Skeletal muscle satellite cell (primary cell): ENCODE measurements around the gene SART3.

ENCODE experiments used
- H3K27me3 ChIP-seq: 2 replicates; pipeline ENCODE4 v1.7.0; 2013; ENCODE audit warnings: low read length; ENCODE audit not compliant: control insufficient read depth, insufficient read depth
- H3K36me3 ChIP-seq: 2 replicates; pipeline ENCODE4 v1.7.0; 2013; ENCODE audit warnings: mild to moderate bottlenecking, control low read depth, low read length; ENCODE audit not compliant: insufficient read depth
- H3K4me1 ChIP-seq: 2 replicates; pipeline ENCODE4 v1.7.0; 2013; ENCODE audit warnings: low read length; ENCODE audit not compliant: control insufficient read depth, insufficient read depth
- H3K4me2 ChIP-seq: 2 replicates; pipeline ENCODE4 v1.7.0; 2013; ENCODE audit warnings: mild to moderate bottlenecking, low read length
- H3K4me3 ChIP-seq: 2 replicates; pipeline ENCODE4 v1.7.0; 2013; ENCODE audit warnings: low read length
- H3K9ac ChIP-seq: 2 replicates; pipeline ENCODE4 v1.7.0; 2013; ENCODE audit warnings: mild to moderate bottlenecking, low read depth, low read length, moderate library complexity
- H3K9me3 ChIP-seq: replicated peaks from 2 replicates; pipeline ENCODE4 v1.7.0; 2013; ENCODE audit warnings: mild to moderate bottlenecking, control low read depth, low read length

The SART3 gene

DNA sequence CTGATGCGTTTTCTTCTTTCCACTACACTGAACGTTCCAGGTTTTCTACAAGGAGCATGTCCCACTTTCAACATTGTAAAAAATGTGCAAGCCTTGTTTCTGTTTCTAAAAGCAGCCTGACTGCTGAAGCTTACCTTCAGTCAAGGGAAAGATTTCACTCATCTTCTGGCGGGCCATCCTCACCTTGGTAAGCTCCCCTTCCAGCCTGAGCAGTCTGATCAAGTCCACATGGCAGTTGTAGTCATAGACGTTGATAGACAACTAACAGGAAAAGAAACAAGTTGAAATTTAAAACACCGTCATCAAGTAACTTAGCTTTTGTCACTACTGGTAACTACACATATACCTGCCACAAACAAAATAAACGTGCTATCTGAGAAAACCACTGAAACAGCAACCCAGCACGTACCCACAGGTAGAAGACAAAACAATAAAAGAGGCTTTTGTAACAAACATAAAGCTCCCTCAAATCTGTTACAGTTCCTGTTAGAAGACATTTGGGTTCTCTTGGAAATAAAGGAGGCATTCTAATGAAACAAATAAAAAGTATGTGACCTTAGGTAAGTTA lies 11.9 kb downstream of the SART3 start:
- Histone ChIP-seq H3K4me2 (no peak overlapping the region), H3K4me3 (no peak overlapping the region), H3K9me3 (no peaks in the 10 kb centered on the region), H3K4me1 (peaks cover 8% of the 10 kb centered on the region), H3K36me3 (peaks cover 43% of the 10 kb centered on the region), H3K9ac (no peak overlapping the region), H3K27me3 (no peaks in the 10 kb centered on the region)

DNA sequence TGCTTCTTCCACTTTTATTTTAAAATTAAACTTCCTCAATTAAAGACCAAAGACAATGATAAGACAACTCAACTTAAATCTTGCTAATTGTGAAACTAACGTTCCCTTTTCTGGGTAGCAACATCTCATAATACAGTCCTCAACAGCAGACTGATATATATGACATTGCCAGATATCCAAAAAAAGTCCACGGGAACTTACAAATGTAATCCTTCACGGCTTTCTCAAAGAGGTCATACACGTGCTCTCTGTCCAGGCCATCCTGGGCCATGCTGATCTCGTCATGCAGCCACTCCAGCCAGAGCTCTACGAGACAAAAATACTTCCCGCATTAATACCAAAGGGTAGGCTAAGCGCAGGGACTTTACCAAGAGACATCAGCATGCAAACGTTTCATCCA lies 13.3 kb downstream of the SART3 start:
- peaks cover 56% of the 10 kb centered on the region for H3K36me3 ChIP-seq
- H3K4me1 ChIP-seq: peaks cover 8% of the 10 kb centered on the region
- H3K4me2 ChIP-seq: no peak overlapping the region
- no peak overlapping the region for H3K9ac ChIP-seq
- H3K4me3 ChIP-seq: no peak overlapping the region
- H3K27me3 ChIP-seq: no peaks in the 10 kb centered on the region
- no peaks in the 10 kb centered on the region for H3K9me3 ChIP-seq

DNA sequence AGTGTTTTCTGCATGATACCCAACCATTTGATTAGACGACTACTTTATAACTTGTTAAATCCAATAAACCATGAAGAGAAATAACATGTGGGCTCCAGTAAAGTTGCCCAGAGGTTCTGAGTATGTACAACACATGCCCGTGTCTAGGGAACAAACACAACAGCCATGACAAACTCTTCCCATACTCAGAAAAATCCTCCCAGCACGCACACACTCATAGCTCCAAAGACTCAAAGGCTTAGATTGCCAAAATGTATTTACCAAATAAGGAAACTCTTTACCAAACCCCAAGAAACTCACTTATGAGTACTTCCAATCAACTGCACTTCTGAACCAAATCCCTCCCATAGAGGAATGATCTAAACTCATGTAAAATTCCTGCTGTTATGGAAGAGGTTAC lies 17.3 kb downstream of the SART3 start:
- H3K27me3 ChIP-seq: no peaks in the 10 kb centered on the region
- H3K9ac ChIP-seq: no peak overlapping the region
- H3K4me3 ChIP-seq: no peak overlapping the region
- no peak overlapping the region for H3K4me2 ChIP-seq
- H3K36me3 ChIP-seq: peaks cover 61% of the 10 kb centered on the region
- H3K4me1 ChIP-seq: no peaks in the 10 kb centered on the region
- H3K9me3 ChIP-seq: no peaks in the 10 kb centered on the region

DNA sequence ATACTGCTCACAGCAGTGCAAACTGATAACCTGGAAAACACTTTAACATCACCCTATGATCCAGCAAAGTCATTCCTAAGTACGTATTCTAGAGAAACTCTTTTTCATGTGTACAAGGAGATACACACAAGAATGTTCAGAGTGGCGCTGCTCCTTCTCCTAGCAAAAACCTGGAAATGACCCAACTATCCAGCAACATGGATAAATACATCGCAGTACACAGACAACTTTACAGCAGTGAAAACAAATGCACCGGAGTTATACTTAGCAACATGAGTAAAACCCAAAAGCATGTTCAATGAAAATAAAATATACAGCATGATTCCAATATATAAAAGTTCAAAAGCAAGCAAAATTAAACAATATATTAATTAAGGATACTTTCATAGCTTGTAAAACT lies 18.7 kb downstream of the SART3 start:
- Histone ChIP-seq H3K36me3 (peaks cover 61% of the 10 kb centered on the region), H3K27me3 (no peaks in the 10 kb centered on the region), H3K4me1 (no peaks in the 10 kb centered on the region), H3K9me3 (no peaks in the 10 kb centered on the region), H3K9ac (no peak overlapping the region), H3K4me3 (no peak overlapping the region), H3K4me2 (no peak overlapping the region)

DNA sequence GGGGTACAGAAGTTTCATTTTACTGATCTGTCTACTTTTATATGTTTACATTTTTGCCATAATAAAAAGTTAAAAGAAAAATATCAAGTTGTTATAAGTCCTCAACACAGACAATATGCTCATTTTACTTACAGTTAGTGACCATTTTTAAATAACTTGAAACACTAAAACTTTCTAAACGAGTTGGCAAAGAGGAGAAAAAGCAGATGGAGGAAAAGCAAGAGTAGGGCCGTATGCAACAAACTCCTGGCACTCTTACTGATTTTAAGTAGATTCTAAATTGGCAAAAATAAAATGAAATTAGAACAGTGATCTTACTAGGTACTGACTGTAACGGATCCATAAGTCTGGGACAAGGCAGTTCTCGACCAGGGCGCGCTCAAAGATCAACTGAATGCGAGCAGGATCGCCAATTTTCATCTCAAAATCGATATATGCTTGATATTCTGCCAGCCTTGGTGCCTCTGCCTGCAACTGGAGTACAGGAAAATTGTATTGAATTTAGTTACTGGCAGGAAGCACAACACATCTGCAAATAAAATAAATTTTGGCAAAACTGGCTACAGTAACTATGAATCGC lies 22.3 kb downstream of the SART3 start:
- H3K9ac ChIP-seq: no peak overlapping the region
- H3K36me3 ChIP-seq: peaks cover 64% of the 10 kb centered on the region

DNA sequence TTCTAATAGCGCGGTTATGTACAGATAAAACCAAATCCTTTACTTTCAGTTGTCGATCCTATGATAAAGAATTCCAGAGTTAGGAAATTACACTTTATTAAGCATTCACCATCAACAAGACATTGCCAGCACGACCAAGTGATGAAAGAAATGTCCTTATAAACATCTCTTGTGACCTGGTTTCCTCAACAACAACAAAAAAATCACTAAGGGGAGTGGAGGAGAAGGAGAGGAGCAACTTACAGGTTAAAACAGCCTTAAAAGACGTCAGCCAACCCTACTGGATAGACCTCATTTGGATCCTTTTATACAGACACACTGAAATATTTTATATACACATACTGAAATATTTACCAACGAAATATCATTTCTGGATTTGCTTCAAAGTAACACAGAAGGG lies 22.8 kb downstream of the SART3 start:
- Histone ChIP-seq H3K9me3 (no peaks in the 10 kb centered on the region), H3K9ac (no peak overlapping the region), H3K4me1 (no peaks in the 10 kb centered on the region), H3K4me3 (no peak overlapping the region), H3K27me3 (no peaks in the 10 kb centered on the region), H3K4me2 (no peak overlapping the region), H3K36me3 (peaks cover 61% of the 10 kb centered on the region)

More for the DNA sequence above, 22.3 kb downstream of the SART3 start:
- H3K4me3 ChIP-seq: no peak overlapping the region
- H3K4me2 ChIP-seq: no peak overlapping the region
- H3K9me3 ChIP-seq: no peaks in the 10 kb centered on the region
- no peaks in the 10 kb centered on the region for H3K4me1 ChIP-seq
- H3K27me3 ChIP-seq: no peaks in the 10 kb centered on the region

DNA sequence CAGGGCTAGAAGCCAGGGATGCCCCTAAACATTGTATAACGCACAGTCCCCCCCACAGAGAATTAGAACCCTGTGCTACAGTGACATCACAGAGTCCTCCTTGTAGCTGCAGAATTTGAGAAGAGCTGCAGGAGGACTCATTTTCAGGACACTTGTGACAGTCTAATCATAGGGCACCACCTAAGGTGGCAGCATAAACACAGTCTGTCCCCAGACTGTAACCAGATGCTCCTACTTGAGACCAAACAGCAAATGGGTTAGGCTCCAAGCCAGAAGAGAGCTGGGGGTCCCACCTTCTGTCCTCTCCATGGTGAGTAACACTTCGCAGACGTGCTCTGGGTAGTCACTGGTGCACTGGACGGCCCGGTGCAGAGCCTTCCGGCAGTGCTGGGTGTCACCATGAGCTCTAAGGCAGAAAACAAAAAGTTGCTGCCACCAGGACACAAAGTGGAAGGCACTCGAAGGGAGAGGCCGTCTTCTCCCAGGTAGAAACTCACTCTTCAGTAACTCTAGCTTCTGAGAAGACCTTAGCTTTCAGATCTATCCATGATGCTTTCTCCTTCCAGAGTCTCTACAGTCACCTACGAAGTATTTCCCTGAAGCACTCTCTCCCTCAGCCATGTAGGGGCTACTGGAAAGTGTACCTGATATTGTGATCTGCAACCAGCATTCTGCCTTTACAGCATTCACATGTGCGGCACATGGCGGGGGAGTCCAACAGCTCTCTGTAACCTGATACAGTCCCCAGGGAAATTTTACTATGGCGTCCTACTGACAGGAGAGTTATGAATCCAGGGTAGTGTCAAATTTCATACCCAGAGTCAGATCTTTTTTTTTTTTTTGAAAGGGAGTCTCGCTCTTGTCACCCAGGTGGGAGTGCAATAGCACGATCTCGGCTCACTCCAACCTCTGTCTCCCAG lies 28.8 kb downstream of the SART3 start:
- H3K4me2 ChIP-seq: no peak overlapping the region
- no peaks in the 10 kb centered on the region for H3K9me3 ChIP-seq
- H3K9ac ChIP-seq: no peak overlapping the region
- H3K27me3 ChIP-seq: no peaks in the 10 kb centered on the region
- no peaks in the 10 kb centered on the region for H3K4me1 ChIP-seq
- peaks cover 81% of the 10 kb centered on the region for H3K36me3 ChIP-seq
- H3K4me3 ChIP-seq: no peak overlapping the region

DNA sequence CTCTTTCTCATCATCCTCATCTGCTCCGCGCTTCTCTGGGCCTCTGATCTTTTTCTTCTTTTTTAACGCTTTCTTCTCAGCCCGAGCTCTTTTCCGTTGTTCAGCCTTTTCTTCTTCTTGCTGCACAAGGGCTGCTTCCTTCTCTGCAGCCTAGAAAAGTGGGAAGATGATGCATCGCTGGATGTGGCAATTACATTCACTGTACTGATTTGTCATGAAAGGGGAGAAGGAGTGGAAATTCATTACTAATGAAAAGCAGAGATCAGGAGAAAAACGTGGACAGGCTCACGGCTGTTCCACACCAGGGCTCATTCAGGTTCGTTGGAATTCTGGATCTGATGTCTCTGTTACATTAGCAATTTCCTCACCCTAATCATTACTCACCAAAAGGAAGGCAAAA lies 30.8 kb downstream of the SART3 start:
- Histone ChIP-seq H3K4me3 (no peak overlapping the region), H3K9ac (no peak overlapping the region), H3K36me3 (peaks cover 81% of the 10 kb centered on the region)

DNA sequence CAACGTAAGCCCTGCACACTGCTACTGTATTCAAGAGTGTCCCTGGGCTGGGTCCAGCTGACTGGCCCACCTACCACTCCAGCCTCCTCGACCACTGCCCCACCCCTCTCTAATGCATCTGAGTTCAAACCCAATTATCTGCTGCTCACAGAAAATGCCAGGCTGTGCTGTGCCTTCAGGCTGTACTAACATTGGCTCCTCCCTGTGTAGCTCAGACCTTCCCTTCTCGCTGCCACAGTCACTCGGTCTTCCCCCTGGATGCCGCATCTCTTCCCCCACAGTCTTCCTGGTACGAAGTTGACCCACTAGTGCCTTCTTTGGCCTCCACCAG lies 33.8 kb downstream of the SART3 start:
- Histone ChIP-seq H3K4me3 (no peak overlapping the region), H3K27me3 (no peaks in the 10 kb centered on the region), H3K4me1 (peaks cover 10% of the 10 kb centered on the region), H3K4me2 (no peak overlapping the region), H3K9me3 (no peaks in the 10 kb centered on the region), H3K36me3 (peaks cover 87% of the 10 kb centered on the region), H3K9ac (no peak overlapping the region)

More for the DNA sequence above, 30.8 kb downstream of the SART3 start:
- Histone ChIP-seq H3K4me2 (no peak overlapping the region), H3K4me1 (peaks cover 9% of the 10 kb centered on the region), H3K9me3 (no peaks in the 10 kb centered on the region), H3K27me3 (no peaks in the 10 kb centered on the region)

DNA sequence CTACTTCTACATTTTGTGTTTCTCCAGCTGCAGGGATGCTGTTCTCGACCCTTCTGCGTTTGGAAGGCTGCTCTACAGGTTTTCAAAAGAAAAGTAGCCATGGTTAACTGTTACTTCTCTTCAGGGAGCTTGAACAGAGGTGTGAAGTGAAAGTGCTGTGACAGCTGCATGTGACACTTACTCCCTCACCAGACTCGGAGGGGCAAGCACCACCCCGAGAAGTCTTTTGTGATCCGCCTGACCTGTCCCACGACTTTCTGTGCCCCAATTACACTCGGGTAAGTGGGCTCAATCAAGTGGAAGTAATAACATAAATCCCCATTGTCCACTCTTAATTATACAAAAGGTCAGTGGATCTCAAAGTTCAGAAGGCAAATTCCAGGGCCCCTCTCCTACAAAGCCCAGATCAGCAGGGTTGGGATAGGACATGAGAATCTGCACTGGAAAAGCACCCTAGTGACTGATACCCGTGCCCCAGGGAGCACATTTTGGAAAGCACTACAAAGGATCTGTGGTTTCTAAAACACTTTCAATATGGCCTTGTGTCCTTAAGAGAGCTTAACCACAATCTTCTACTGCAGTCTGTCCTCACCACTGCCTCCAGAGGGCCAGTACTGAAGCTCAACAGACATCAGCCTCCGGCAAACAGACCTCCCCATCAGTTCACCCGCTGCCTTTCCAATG lies 34.3 kb downstream of the SART3 start:
- H3K36me3 ChIP-seq: peaks cover 87% of the 10 kb centered on the region
- H3K4me1 ChIP-seq: peaks cover 10% of the 10 kb centered on the region
- no peak overlapping the region for H3K4me2 ChIP-seq

DNA sequence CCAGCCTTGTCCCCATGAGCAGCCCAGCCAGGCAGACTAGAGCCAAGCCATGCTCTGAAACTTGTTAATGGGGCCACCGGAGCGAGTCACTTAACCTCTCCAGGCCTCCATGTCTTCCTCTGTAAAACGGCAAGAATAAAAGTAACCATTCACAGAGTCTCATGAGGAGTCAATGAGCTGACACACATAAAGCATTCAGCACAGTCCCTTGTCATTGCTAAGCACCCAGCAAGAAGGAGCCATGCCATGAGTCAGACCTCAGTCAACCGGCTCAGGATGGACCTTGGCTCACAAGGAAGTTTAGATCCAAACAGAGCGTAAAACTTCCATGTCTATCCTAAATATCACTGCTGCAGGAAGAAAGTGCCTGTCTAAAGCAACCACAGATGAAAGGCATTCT lies 35.3 kb downstream of the SART3 start:
- no peak overlapping the region for H3K9ac ChIP-seq
- no peaks in the 10 kb centered on the region for H3K9me3 ChIP-seq
- H3K4me1 ChIP-seq: peaks cover 10% of the 10 kb centered on the region
- H3K36me3 ChIP-seq: peaks cover 89% of the 10 kb centered on the region
- no peak overlapping the region for H3K4me2 ChIP-seq
- no peaks in the 10 kb centered on the region for H3K27me3 ChIP-seq
- no peak overlapping the region for H3K4me3 ChIP-seq

More for the DNA sequence above, 34.3 kb downstream of the SART3 start:
- Histone ChIP-seq H3K4me3 (no peak overlapping the region), H3K9me3 (no peaks in the 10 kb centered on the region), H3K9ac (no peak overlapping the region), H3K27me3 (no peaks in the 10 kb centered on the region)
